MCF 10A (cell line): ENCODE results near the gene ABCA12. TPM values are rescaled to one million over a fixed set of nuclear protein-coding genes. Genes with fewer than 3 reads are reported as not detected.

Experiments used
- BruUV-seq: library from RNA; stranded (reverse); fragments of 400-500 nt; replicated peaks from 2 replicates; lab custom pipeline; 2021; lab: Mats Ljungman, UMichigan
- CTCF ChIA-PET: fragments of 300-600 bp; sonication (Branson Sonifier 250); formaldehyde crosslinking; extraction: SDS; loops from one replicate; lab custom pipeline; 2021; ENCODE audit warnings: antibody characterized with exemption, inconsistent platforms; lab: Yijun Ruan, JAX
- POLR2A ChIA-PET: fragments of 300-600, 350-650 bp; sonication (Branson Sonifier 250); formaldehyde crosslinking; extraction: SDS; loops from one replicate; lab custom pipeline; 2020; ENCODE audit warnings: antibody characterized with exemption, inconsistent platforms; lab: Yijun Ruan, JAX
- DNase-seq: peaks from one replicate; pipeline ENCODE4 v3.0.0-alpha.2; 2018; ENCODE audit not compliant: unreplicated experiment
- H3K27ac Mint-ChIP-seq: one replicate; pipeline ENCODE4 v1.8.0; 2022; ENCODE audit warnings: mild to moderate bottlenecking, low read depth, mixed read lengths; ENCODE audit not compliant: unreplicated experiment
- H3K27me3 Mint-ChIP-seq: one replicate; pipeline ENCODE4 v1.8.0; 2022; ENCODE audit warnings: mixed read lengths; ENCODE audit not compliant: insufficient read depth, unreplicated experiment
- H3K36me3 Mint-ChIP-seq: one replicate; pipeline ENCODE4 v1.8.0; 2022; ENCODE audit warnings: mild to moderate bottlenecking, moderate library complexity, mixed read lengths; ENCODE audit not compliant: insufficient read depth, unreplicated experiment
- H3K4me1 Mint-ChIP-seq: one replicate; pipeline ENCODE4 v1.8.0; 2022; ENCODE audit warnings: mixed read lengths; ENCODE audit not compliant: insufficient read depth, unreplicated experiment
- H3K4me3 Mint-ChIP-seq: one replicate; pipeline ENCODE4 v1.8.0; 2022; ENCODE audit warnings: mild to moderate bottlenecking, moderate library complexity, mixed read lengths; ENCODE audit not compliant: unreplicated experiment
- H3K9me3 Mint-ChIP-seq: one replicate; pipeline ENCODE4 v1.8.0; 2022; ENCODE audit warnings: mixed read lengths; ENCODE audit not compliant: unreplicated experiment
- intact Hi-C: fragments of 100-400 bp; cut with micrococcal nuclease; formaldehyde crosslinking; loops from 2 replicates; pipeline ENCODE4 v1.14.1; 2022
- total RNA-seq: library from RNA; stranded (reverse); gene quantifications from 2 replicates; pipeline ENCODE4 v1.2.3, GENCODE V29; 2022
- TF ChIP-seq, protein P1 (sequence below): fragments of 200-600 bp; IDR thresholded peaks from one replicate; pipeline ENCODE4 v1.8.0; 2022; ENCODE audit warnings: antibody characterized with exemption, mild to moderate bottlenecking; ENCODE audit not compliant: unreplicated experiment

The ABCA12 gene
- total RNA-seq, 1 experiment from 2014 or later, result 37.8 TPM

GRCh38 chr2:215031321-215031720, 107.1 kb downstream of the ABCA12 start:
- CTCF ChIA-PET, result interaction anchor here (0.6 kb wide), 1 partner anchor 239 kb away, joined by 3 read pairs; no protein-coding TSS in a partner anchor
- H3K27ac Mint-ChIP-seq, result no peak overlapping the region

GRCh38 chr2:215029936-215030335, 108.5 kb downstream of the ABCA12 start:
- TF ChIP-seq, protein P1, sequence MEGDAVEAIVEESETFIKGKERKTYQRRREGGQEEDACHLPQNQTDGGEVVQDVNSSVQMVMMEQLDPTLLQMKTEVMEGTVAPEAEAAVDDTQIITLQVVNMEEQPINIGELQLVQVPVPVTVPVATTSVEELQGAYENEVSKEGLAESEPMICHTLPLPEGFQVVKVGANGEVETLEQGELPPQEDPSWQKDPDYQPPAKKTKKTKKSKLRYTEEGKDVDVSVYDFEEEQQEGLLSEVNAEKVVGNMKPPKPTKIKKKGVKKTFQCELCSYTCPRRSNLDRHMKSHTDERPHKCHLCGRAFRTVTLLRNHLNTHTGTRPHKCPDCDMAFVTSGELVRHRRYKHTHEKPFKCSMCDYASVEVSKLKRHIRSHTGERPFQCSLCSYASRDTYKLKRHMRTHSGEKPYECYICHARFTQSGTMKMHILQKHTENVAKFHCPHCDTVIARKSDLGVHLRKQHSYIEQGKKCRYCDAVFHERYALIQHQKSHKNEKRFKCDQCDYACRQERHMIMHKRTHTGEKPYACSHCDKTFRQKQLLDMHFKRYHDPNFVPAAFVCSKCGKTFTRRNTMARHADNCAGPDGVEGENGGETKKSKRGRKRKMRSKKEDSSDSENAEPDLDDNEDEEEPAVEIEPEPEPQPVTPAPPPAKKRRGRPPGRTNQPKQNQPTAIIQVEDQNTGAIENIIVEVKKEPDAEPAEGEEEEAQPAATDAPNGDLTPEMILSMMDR, result no peak
- Mint-ChIP-seq H3K36me3 (peaks cover 34% of the 10 kb centered on the region), H3K27me3 (no peaks in the 10 kb centered on the region), H3K4me3 (no peak overlapping the region), H3K27ac (no peak overlapping the region), H3K4me1 (no peaks in the 10 kb centered on the region), H3K9me3 (no peaks in the 10 kb centered on the region)
- no TSS peak for BruUV-seq
- intact Hi-C loops, result no loop called here
- CTCF ChIA-PET, result interaction anchor here (0.9 kb wide), 1 partner anchor 285 kb away, joined by 3 read pairs; no protein-coding TSS in a partner anchor
- no peak for DNase-seq
- POLR2A ChIA-PET, result no interaction called here

More at GRCh38 chr2:215031321-215031720, 107.1 kb downstream of the ABCA12 start:
- H3K9me3 Mint-ChIP-seq, result no peaks in the 10 kb centered on the region
- peaks cover 32% of the 10 kb centered on the region for H3K36me3 Mint-ChIP-seq
- no TSS peak for BruUV-seq
- DNase-seq, result no peak
- intact Hi-C loops, result no loop called here
- H3K4me3 Mint-ChIP-seq, result no peak overlapping the region
- no peaks in the 10 kb centered on the region for H3K4me1 Mint-ChIP-seq
- H3K27me3 Mint-ChIP-seq, result no peaks in the 10 kb centered on the region
- POLR2A ChIA-PET, result interaction anchor here (0.6 kb wide), 1 partner anchor 270 kb away, joined by 4 read pairs; no protein-coding TSS in a partner anchor
- TF ChIP-seq, protein P1, result no peak

DNA sequence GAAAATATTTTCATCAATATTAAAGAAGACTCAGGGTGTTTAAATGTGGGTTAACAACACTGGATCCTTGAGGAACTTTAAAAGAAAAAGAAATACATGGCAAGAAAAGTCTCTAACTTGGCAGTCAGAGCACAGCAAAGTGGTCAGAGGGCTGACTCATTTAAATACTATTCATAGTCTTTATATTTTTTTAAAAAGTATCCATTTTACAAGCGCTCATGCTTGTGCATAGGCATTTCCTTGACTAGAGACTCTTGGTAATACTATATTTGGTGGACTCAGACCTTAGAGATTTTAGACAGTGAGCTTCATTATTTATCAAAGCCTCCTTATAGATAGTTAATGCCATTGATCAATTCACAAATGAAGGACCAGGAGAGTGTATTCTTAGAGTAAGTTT, 110.2 kb downstream of the ABCA12 start:
- POLR2A ChIA-PET, result interaction anchor here (0.6 kb wide), 1 partner anchor 945 kb away, joined by 3 read pairs; no protein-coding TSS in a partner anchor
- no peaks in the 10 kb centered on the region for H3K4me1 Mint-ChIP-seq
- TF ChIP-seq, protein P1, result no peak
- no peaks in the 10 kb centered on the region for H3K27me3 Mint-ChIP-seq
- CTCF ChIA-PET, result no interaction called here
- no peak overlapping the region for H3K27ac Mint-ChIP-seq
- DNase-seq, result peak; percentile 3
- H3K9me3 Mint-ChIP-seq, result no peaks in the 10 kb centered on the region
- peaks cover 27% of the 10 kb centered on the region for H3K36me3 Mint-ChIP-seq
- no peak overlapping the region for H3K4me3 Mint-ChIP-seq
- intact Hi-C loops, result no loop called here
- BruUV-seq, result no TSS peak

DNA sequence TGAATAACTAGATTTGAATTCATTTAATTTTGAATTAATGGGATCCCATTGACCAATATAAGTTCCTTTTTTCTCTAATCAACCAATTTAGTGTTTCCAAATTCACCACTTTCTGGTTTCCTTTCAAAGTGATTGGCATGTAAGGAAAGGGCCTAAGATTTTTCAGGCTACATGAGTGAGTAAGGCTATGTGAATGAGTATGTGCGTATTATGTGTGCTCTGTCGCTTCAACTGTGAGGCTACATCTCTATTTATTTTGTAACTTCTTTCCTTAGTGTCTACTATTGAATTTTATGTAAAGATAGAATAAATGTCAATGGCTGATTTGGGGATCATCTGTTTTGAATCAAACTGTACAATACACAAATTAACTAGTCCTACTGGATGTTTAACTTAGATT, 110.6 kb downstream of the ABCA12 start:
- TF ChIP-seq, protein P1, result no peak
- no peak overlapping the region for H3K4me3 Mint-ChIP-seq
- peaks cover 27% of the 10 kb centered on the region for H3K36me3 Mint-ChIP-seq
- no peak overlapping the region for H3K27ac Mint-ChIP-seq
- no peak for DNase-seq
- BruUV-seq, result no TSS peak
- ChIA-PET POLR2A (interaction anchor here (0.6 kb wide), 1 partner anchor 945 kb away, joined by 3 read pairs; no protein-coding TSS in a partner anchor), CTCF (interaction anchor here (0.7 kb wide), 1 partner anchor 238 kb away, joined by 3 read pairs; no protein-coding TSS in a partner anchor)
- intact Hi-C loops, result no loop called here
- H3K4me1 Mint-ChIP-seq, result peaks cover 3% of the 10 kb centered on the region
- no peaks in the 10 kb centered on the region for H3K27me3 Mint-ChIP-seq
- H3K9me3 Mint-ChIP-seq, result no peaks in the 10 kb centered on the region
